ENCODE results near the gene PTPRD.

GRCh38 chr9:8297047-8297446 is 2315.8 kb downstream of the PTPRD start:
- TF ChIP-seq EZH2 (IDR thresholded peaks at IDR 0.05) (no peak), POLR2AphosphoS5 (IDR thresholded peaks at IDR 0.05; ENCODE audit: borderline replicate concordance, low read depth, low read length) (no peak), FOXP2 (optimal IDR thresholded peaks at IDR 0.05; ENCODE audit: control extremely low read depth, extremely low read length, insufficient read depth) (no peak)
